Stimulated activated CD4-positive, alpha-beta T cell treated with anti-CD3 and anti-CD28 coated beads, Interleukin-12 subunit alpha, Interleukin-12 subunit beta, amount 100 ng/mL, for 24 hours (primary cell): Measurements from ENCODE around the gene STX16.

ENCODE experiments used
- DNase-seq, 2 experiments: peaks; one replicate each; pipeline ENCODE4 v3.0.0-alpha.2; 2020; ENCODE audit warnings: low read depth in 2 of 2

The STX16 gene

DNA sequence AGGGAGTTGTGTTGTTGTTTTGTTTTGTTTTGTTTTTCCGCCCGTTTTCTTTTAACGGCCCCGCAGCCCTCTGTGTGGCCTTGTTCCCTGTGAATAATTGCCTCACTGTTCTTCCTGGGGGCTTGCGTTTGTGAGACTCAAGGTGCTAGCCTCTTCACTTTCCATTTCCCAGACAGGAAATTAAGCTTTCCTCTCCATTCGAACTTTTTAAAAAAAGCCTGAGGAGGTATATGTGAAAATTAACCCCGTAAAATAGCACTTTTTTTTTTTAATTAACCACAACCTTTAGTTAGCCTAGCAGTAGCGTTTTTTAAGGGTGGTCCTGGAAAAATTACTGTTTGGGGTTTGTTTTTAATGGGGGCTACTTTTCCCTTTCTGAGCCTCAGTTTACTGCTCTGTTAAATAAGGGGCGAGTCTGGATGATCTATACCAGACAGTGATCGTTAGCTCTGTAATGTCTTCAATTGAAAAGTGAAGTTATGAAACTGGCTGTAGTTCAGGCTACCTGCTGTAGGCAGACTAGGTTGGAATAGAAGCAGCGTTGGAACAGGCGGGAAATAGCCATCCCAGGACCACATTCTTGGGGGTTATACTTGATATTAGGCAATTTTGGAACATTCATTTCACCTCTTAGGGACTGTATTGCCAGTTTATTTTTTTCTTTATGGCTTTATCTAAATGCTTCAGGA, 1.7 kb downstream of the STX16 start:
- no peak for DNase-seq

- DNase-seq = no peak
These were observed 3.3 kb downstream of the STX16 start for GRCh38 chr20:58654337-58654736.

DNA sequence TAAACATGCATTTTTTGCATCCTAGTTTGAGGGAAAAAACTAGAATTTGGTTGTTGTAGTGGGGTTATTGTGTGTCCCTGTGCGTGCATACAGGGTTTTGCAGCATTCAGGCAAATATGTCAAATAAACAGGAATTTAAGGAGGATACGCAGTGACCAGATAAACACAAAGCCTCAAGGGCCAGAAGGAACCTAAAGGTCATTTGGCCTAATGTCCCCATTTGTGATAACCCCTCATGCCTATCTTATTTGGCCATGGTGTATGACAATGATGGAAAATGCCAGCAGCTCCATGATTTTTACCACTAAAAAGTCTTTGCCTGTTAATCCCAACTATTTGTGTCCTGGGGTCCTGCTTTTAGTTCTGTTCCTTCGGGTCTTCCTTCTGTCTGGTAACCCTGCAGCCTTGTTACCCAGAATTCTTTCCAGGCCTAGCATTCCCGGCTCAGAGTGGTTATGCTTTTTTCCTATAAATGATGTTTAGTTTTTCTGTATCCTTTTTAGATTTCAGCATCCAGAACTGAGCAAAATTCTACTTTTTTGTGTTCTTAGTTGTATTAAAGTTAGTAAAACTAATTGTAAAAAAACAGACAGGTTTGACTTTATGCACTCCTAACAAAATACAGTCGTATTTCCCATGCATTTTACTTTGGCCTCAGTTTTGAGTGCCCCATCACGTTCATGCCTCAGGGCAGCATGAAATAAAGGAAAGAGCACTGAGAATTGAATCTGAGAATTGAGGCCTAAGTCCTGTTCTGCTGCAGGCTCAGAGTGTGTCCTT, 4.4 kb downstream of the STX16 start:
- DNase-seq = no peak

- DNase-seq = no peak
These were observed 5.7 kb downstream of the STX16 start for GRCh38 chr20:58656831-58657230.

GRCh38 chr20:58657262-58657661, 6.2 kb downstream of the STX16 start:
- no peak for DNase-seq

- no peak for DNase-seq
These were observed 6.9 kb downstream of the STX16 start for GRCh38 chr20:58657986-58658385.

DNA sequence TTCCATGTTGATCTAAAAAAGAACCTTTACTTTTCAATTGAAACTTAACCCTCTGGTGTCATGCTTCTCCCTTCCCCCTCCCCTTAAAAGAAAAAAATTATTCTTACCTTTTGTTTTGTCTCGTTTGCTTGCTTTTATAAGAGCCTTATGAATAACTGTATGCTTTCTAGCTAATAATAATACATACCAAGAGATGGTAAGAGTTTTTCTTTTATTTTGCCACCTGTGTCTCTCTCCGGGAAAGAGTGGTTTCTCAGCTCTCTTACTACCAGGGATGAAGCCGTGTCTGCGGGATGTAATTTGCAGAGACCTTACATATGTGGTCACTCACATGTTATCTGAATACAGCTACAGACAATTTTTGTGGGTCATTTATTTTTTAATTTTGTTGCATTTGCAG, 7.7 kb downstream of the STX16 start:
- DNase-seq = no peak

DNA sequence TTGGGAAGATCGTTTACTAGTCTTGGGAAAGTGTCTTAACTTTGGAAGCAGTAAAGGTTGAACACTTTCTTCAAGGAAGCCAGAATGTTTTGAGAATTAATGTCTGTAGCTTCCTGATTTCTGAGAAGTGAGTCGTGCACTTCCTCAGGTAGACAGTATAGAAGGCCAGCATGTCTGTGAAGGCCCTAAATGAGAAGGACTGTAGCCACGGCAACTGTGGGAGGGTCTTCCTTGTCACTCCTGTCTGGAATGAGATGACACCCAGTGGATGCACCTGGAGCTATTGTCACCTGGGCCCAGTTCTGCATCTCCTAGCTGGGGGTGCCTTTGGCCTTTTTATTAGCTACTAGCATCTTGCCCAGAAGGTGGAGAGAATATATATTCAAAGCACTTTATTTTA, 8.8 kb downstream of the STX16 start:
- no peak for DNase-seq

GRCh38 chr20:58660855-58661597, 9.9 kb downstream of the STX16 start:
- no peak for DNase-seq

DNA sequence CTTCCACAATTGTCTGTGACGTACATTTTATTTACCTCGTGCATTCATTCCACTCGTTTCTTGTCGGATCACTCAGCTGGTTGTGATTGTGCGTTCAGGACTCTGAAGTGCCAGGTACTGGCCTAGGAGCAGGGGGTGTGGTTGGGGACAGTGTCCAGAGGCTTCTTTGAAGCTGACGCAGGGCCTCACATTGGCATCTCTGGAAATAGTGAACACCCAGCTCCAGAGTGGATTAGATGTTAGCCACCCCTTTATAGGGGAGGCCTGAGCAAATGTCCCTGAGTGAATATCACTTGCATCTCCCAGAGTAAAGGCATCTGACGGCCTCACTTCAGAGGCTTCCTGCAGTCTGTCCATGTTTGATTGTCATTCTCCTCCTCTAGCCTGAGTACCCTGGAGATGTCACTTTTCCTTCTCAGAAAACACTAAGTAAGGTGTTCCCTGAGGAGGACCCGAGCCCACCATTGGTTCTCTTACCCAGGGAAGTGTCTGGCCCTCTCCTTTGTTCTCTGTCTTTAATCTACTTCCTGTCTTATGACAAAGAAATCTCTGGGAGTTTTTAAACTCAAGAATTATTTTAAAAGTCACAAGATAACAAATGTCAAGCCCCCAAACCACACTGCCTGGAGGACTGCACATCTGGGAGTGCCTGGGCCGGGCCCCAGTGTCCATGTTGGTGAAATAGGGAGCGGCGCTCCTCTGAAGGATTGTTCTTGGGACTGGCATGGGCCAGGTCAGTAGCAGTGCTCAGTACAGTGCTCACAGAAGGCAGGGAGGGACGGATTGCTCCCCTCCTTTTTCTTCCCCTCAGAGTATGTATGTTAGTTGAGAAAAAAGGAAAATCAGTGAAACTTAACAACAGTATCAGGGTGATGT, 10.8 kb downstream of the STX16 start:
- DNase-seq = no peak

GRCh38 chr20:58664331-58664730, 13.2 kb downstream of the STX16 start:
- no peak for DNase-seq

- no peak for DNase-seq
These were observed 13.8 kb downstream of the STX16 start for GRCh38 chr20:58664883-58665282.

DNA sequence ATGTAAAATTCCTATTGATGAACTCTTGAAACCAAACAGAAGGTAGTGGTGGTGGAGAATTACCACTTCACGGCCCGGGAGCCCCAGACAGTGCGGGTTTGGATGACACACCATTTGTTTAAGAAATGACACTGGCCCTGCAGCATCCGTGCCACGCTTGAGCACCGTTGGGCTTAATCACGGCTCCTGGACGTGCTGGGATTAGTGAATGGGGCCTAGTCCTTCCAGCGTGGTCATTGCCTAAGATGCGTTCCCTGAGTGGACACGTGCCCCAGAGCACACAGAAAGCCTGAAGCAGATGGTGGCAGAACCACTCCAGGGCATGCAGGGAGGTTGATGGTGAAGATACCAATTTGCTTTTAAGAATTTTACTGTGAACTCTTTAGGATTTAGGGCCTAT, 14.5 kb downstream of the STX16 start:
- DNase-seq = no peak

GRCh38 chr20:58666702-58667101, 15.6 kb downstream of the STX16 start:
- DNase-seq = no peak

GRCh38 chr20:58667975-58668374, 16.9 kb downstream of the STX16 start:
- no peak for DNase-seq

- no peak for DNase-seq
These were observed 17.8 kb downstream of the STX16 start for GRCh38 chr20:58668901-58669286.

GRCh38 chr20:58669287-58670006, 18.4 kb downstream of the STX16 start:
- no peak for DNase-seq

GRCh38 chr20:58670102-58670501, 19.0 kb downstream of the STX16 start:
- DNase-seq = no peak

GRCh38 chr20:58670659-58671058, 19.6 kb downstream of the STX16 start:
- DNase-seq = no peak

- DNase-seq = no peak
These were observed 22.0 kb downstream of the STX16 start for GRCh38 chr20:58673119-58673518.

GRCh38 chr20:58675146-58675584, 24.1 kb downstream of the STX16 start:
- no peak for DNase-seq
